A673 (cell line): Measurements from ENCODE around the gene DCAF17.

Experiments
- CTCF ChIP-seq: fragments of 300-800, 200-600 bp; sonication (generic); conservative IDR thresholded peaks from 2 replicates; pipeline ENCODE4 v1.5.1; 2017; ENCODE audit warnings: low read depth, mild to moderate bottlenecking, antibody characterized with exemption, low read length, moderate library complexity, mixed read lengths
- EZH2 ChIP-seq: fragments of 200-600 bp; sonication (generic); IDR thresholded peaks from 2 replicates; pipeline ENCODE4 v1.6.1; 2017; ENCODE audit warnings: borderline replicate concordance, low read depth, mild to moderate bottlenecking, mixed read lengths, antibody characterized with exemption, low read length; ENCODE audit not compliant: poor library complexity, severe bottlenecking

GRCh38 chr2:171470129-171470528 lies 36.1 kb downstream of the DCAF17 start:
- no peak for TF ChIP-seq CTCF
- no peak for TF ChIP-seq EZH2
